ENCODE results near the gene CYTH1.

CYTH1 gene

GRCh38 chr17:78802459-78802858 lies 20.4 kb upstream of the CYTH1 start:
- CTCF ChIA-PET = interaction anchor here (0.6 kb wide), 1 partner anchor 201 kb away, joined by 3 read pairs; no protein-coding TSS in a partner anchor
- TF ChIP-seq SUZ12 (IDR thresholded peaks at IDR 0.05) (no peak), SP1 (IDR thresholded peaks at IDR 0.05) (no peak), NFRKB (IDR thresholded peaks at IDR 0.05) (no peak), FOXA1 (IDR thresholded peaks at IDR 0.05) (no peak), HDGF (IDR thresholded peaks at IDR 0.05; ENCODE audit: borderline replicate concordance) (no peak), LEF1 (IDR thresholded peaks at IDR 0.05; ENCODE audit: borderline replicate concordance) (no peak), ARNT (IDR thresholded peaks at IDR 0.05) (no peak), FOXK2 (IDR thresholded peaks at IDR 0.05) (no peak), BHLHE40 (IDR thresholded peaks at IDR 0.05; ENCODE audit: borderline replicate concordance) (no peak), TARDBP (IDR thresholded peaks at IDR 0.05) (no peak), L3MBTL2 (conservative IDR thresholded peaks at IDR 0.05) (no peak), FOXM1 (IDR thresholded peaks at IDR 0.05; ENCODE audit: borderline replicate concordance) (no peak), PKNOX1 (IDR thresholded peaks at IDR 0.05) (no peak), ELF4 (IDR thresholded peaks at IDR 0.05) (no peak), ZNF384 (IDR thresholded peaks at IDR 0.05) (no peak), CTBP1 (IDR thresholded peaks at IDR 0.05; ENCODE audit: borderline replicate concordance) (no peak)
- DNase-seq (ENCODE audit: extremely low spot score) = no peak
- POLR2A ChIA-PET = no interaction called here

GRCh38 chr17:78802008-78802407 lies 19.9 kb upstream of the CYTH1 start:
- POLR2A ChIA-PET = no interaction called here
- no peak for TF ChIP-seq L3MBTL2 (conservative IDR thresholded peaks at IDR 0.05)
- no peak for TF ChIP-seq SUZ12 (IDR thresholded peaks at IDR 0.05)
- no peak for TF ChIP-seq FOXA1 (IDR thresholded peaks at IDR 0.05)
- TF ChIP-seq CTBP1 (IDR thresholded peaks at IDR 0.05; ENCODE audit: borderline replicate concordance) = no peak
- no peak for TF ChIP-seq ELF4 (IDR thresholded peaks at IDR 0.05)
- no peak for TF ChIP-seq ARNT (IDR thresholded peaks at IDR 0.05)
- no peak for TF ChIP-seq LEF1 (IDR thresholded peaks at IDR 0.05; ENCODE audit: borderline replicate concordance)
- CTCF ChIA-PET = no interaction called here
- DNase-seq (ENCODE audit: extremely low spot score) = no peak

GRCh38 chr17:78800132-78800931 lies 18.3 kb upstream of the CYTH1 start:
- no peak for TF ChIP-seq ELF4 (IDR thresholded peaks at IDR 0.05)
- TF ChIP-seq FOXK2 (IDR thresholded peaks at IDR 0.05) = no peak
- no peak for TF ChIP-seq FOXA1 (IDR thresholded peaks at IDR 0.05)
- TF ChIP-seq ZNF384 (IDR thresholded peaks at IDR 0.05) = no peak
- TF ChIP-seq PKNOX1 (IDR thresholded peaks at IDR 0.05) = no peak
- TF ChIP-seq LEF1 (IDR thresholded peaks at IDR 0.05; ENCODE audit: borderline replicate concordance) = no peak
- TF ChIP-seq CTBP1 (IDR thresholded peaks at IDR 0.05; ENCODE audit: borderline replicate concordance) = no peak
- TF ChIP-seq ARNT (IDR thresholded peaks at IDR 0.05) = no peak
- no peak for TF ChIP-seq NFRKB (IDR thresholded peaks at IDR 0.05)
- TF ChIP-seq SP1 (IDR thresholded peaks at IDR 0.05) = no peak
- no peak for TF ChIP-seq SUZ12 (IDR thresholded peaks at IDR 0.05)
- no peak for TF ChIP-seq TARDBP (IDR thresholded peaks at IDR 0.05)
- no peak for TF ChIP-seq FOXM1 (IDR thresholded peaks at IDR 0.05; ENCODE audit: borderline replicate concordance)
- TF ChIP-seq L3MBTL2 (conservative IDR thresholded peaks at IDR 0.05) = no peak
- TF ChIP-seq HDGF (IDR thresholded peaks at IDR 0.05; ENCODE audit: borderline replicate concordance) = no peak
- DNase-seq (ENCODE audit: extremely low spot score) = no peak
- ChIA-PET POLR2A (no interaction called here), CTCF (interaction anchor here (1.3 kb wide), 1 partner anchor 10 kb away, joined by 4 read pairs; no protein-coding TSS in a partner anchor)

- DNase-seq (ENCODE audit: extremely low spot score) = no peak
- no peak for TF ChIP-seq L3MBTL2 (conservative IDR thresholded peaks at IDR 0.05)
- ChIA-PET CTCF (interaction anchor here (1.3 kb wide), 1 partner anchor 8 kb away, joined by 4 read pairs; no protein-coding TSS in a partner anchor), POLR2A (no interaction called here)
Observed at GRCh38 chr17:78798695-78799559, 16.9 kb upstream of the CYTH1 start.

- TF ChIP-seq NFRKB (IDR thresholded peaks at IDR 0.05) = no peak
- no peak for TF ChIP-seq FOXK2 (IDR thresholded peaks at IDR 0.05)
- TF ChIP-seq TARDBP (IDR thresholded peaks at IDR 0.05) = peak; percentile 76; the same call in 1 of the 2 replicates
- no peak for TF ChIP-seq FOXM1 (IDR thresholded peaks at IDR 0.05; ENCODE audit: borderline replicate concordance)
- ChIA-PET CTCF (interaction anchor here (0.8 to 1.0 kb wide), 2 partner anchors 10 to 29 kb away, joined by 3 read pairs; no protein-coding TSS in a partner anchor), POLR2A (no interaction called here)
- DNase-seq (ENCODE audit: extremely low spot score) = no peak
Observed at GRCh38 chr17:78797691-78798585, 15.9 kb upstream of the CYTH1 start.

- ChIA-PET CTCF (interaction anchor here (0.8 to 1.0 kb wide), 2 partner anchors 9 to 28 kb away, joined by 3 read pairs; no protein-coding TSS in a partner anchor), POLR2A (no interaction called here)
- no peak for TF ChIP-seq LEF1 (IDR thresholded peaks at IDR 0.05; ENCODE audit: borderline replicate concordance)
- TF ChIP-seq FOXA1 (IDR thresholded peaks at IDR 0.05) = no peak
- TF ChIP-seq TARDBP (IDR thresholded peaks at IDR 0.05) = no peak
- no peak for TF ChIP-seq NFRKB (IDR thresholded peaks at IDR 0.05)
- TF ChIP-seq L3MBTL2 (conservative IDR thresholded peaks at IDR 0.05) = no peak
- DNase-seq (ENCODE audit: extremely low spot score) = no peak
Observed at GRCh38 chr17:78797213-78797612, 15.1 kb upstream of the CYTH1 start.

Measured in HEK293T (cell line).